ENCODE data around the gene ST8SIA6. TPM values are rescaled to one million over a fixed set of nuclear protein-coding genes. Genes with fewer than 3 reads are reported as not detected.

The ST8SIA6 gene
- total and polyA plus RNA-seq, 5 donors from 2014 or later: 5.6 to 10.8 (median 9.0) TPM

GRCh38 chr10:17381502-17382142 is 72.8 kb downstream of the ST8SIA6 start:
- no peak overlapping the region for H3K27ac ChIP-seq (ENCODE audit: insufficient read depth, low read length, poor library complexity, severe bottlenecking)
- H3K27me3 ChIP-seq (ENCODE audit: control insufficient read depth, insufficient read depth, low read length): no peaks in the 10 kb centered on the region
- H3K36me3 ChIP-seq (ENCODE audit: control insufficient read depth, insufficient read depth, low read length): peaks cover 3% of the 10 kb centered on the region
- Mint-ChIP-seq H3K36me3 (peaks cover 13% of the 10 kb centered on the region), H3K27me3 (no peaks in the 10 kb centered on the region), H3K9me3 (no peaks in the 10 kb centered on the region), H3K4me1 (peaks cover 0 to 5% (median 1%) of the 10 kb centered on the region in 4 donors), H3K4me3 (no peak overlapping the region), H3K27ac (no peak overlapping the region)
- no peak overlapping the region for H3K4me3 ChIP-seq (ENCODE audit: low read depth, low read length)
- H3K9me3 ChIP-seq (ENCODE audit: control insufficient read depth in 2 of 2, low read length in 2 of 2): no peaks in the 10 kb centered on the region
- DNase-seq: no peak
- ATAC-seq (ENCODE audit: low read depth in 2 of 2): no peak
- H3K4me1 ChIP-seq (ENCODE audit: control insufficient read depth, insufficient read depth, low read length, poor library complexity, severe bottlenecking): no peaks in the 10 kb centered on the region

GRCh38 chr10:17380888-17381287 is 73.5 kb downstream of the ST8SIA6 start:
- Mint-ChIP-seq H3K9me3 (peaks cover 0 to 3% (median 0%) of the 10 kb centered on the region in 7 donors), H3K36me3 (peaks cover 10% of the 10 kb centered on the region), H3K4me3 (no peak overlapping the region), H3K4me1 (peaks cover 0 to 5% (median 1%) of the 10 kb centered on the region in 4 donors), H3K27me3 (no peaks in the 10 kb centered on the region), H3K27ac (no peak overlapping the region)
- Histone ChIP-seq H3K9me3 (ENCODE audit: control insufficient read depth in 2 of 2, low read length in 2 of 2) (no peaks in the 10 kb centered on the region), H3K36me3 (ENCODE audit: control insufficient read depth, insufficient read depth, low read length) (no peaks in the 10 kb centered on the region), H3K27ac (ENCODE audit: insufficient read depth, low read length, poor library complexity, severe bottlenecking) (no peak overlapping the region), H3K4me1 (ENCODE audit: control insufficient read depth, insufficient read depth, low read length, poor library complexity, severe bottlenecking) (no peaks in the 10 kb centered on the region), H3K27me3 (ENCODE audit: control insufficient read depth, insufficient read depth, low read length) (no peaks in the 10 kb centered on the region), H3K4me3 (ENCODE audit: low read depth, low read length) (no peak overlapping the region)
- ATAC-seq (ENCODE audit: low read depth in 2 of 2): no peak
- no peak for DNase-seq

DNA sequence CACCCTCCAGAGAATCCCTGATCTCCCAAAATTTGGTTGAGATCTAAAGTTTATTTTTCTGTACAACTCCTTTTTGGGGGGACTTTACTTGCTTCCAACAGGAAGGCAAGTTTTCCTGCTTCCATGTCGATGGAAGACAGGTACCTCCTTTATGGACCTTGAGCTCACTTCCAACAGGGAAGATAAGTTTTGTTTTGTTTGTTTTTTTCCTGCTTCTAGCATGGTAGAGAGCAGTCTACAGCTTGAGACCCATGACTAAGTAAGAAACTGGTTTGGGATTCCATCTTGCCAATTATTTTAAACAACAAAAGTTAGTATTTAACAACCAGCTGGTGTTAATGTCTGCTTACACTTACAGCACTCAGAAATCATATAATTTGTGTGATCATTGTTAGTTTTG is 74.4 kb downstream of the ST8SIA6 start:
- H3K4me1 Mint-ChIP-seq: peaks cover 0 to 5% (median 1%) of the 10 kb centered on the region in 4 donors
- Histone ChIP-seq H3K27me3 (ENCODE audit: control insufficient read depth, insufficient read depth, low read length) (no peaks in the 10 kb centered on the region), H3K27ac (ENCODE audit: insufficient read depth, low read length, poor library complexity, severe bottlenecking) (no peak overlapping the region), H3K36me3 (ENCODE audit: control insufficient read depth, insufficient read depth, low read length) (no peaks in the 10 kb centered on the region), H3K9me3 (ENCODE audit: control insufficient read depth in 2 of 2, low read length in 2 of 2) (no peaks in the 10 kb centered on the region), H3K4me1 (ENCODE audit: control insufficient read depth, insufficient read depth, low read length, poor library complexity, severe bottlenecking) (no peaks in the 10 kb centered on the region), H3K4me3 (ENCODE audit: low read depth, low read length) (no peak overlapping the region)
- ATAC-seq (ENCODE audit: low read depth in 2 of 2) (no peak), DNase-seq (no peak)
- no peaks in the 10 kb centered on the region for H3K27me3 Mint-ChIP-seq
- peaks cover 7% of the 10 kb centered on the region for H3K36me3 Mint-ChIP-seq
- H3K4me3 Mint-ChIP-seq: no peak overlapping the region
- H3K9me3 Mint-ChIP-seq: peaks cover 0 to 3% (median 0%) of the 10 kb centered on the region in 7 donors
- no peak overlapping the region for H3K27ac Mint-ChIP-seq

- H3K4me1 ChIP-seq (ENCODE audit: control insufficient read depth, insufficient read depth, low read length, poor library complexity, severe bottlenecking): no peaks in the 10 kb centered on the region
- H3K4me3 ChIP-seq (ENCODE audit: low read depth, low read length): no peak overlapping the region
- no peak overlapping the region for H3K4me3 Mint-ChIP-seq
- no peak for DNase-seq
- H3K27me3 ChIP-seq (ENCODE audit: control insufficient read depth, insufficient read depth, low read length): no peaks in the 10 kb centered on the region
- no peaks in the 10 kb centered on the region for H3K36me3 ChIP-seq (ENCODE audit: control insufficient read depth, insufficient read depth, low read length)
- no peaks in the 10 kb centered on the region for H3K9me3 ChIP-seq (ENCODE audit: control insufficient read depth in 2 of 2, low read length in 2 of 2)
- peaks cover 0 to 3% (median 0%) of the 10 kb centered on the region in 7 donors for H3K9me3 Mint-ChIP-seq
- no peaks in the 10 kb centered on the region for H3K27me3 Mint-ChIP-seq
- no peak overlapping the region for H3K27ac ChIP-seq (ENCODE audit: insufficient read depth, low read length, poor library complexity, severe bottlenecking)
- ATAC-seq (ENCODE audit: low read depth in 2 of 2): no peak
- no peak overlapping the region for H3K27ac Mint-ChIP-seq
- H3K4me1 Mint-ChIP-seq: peaks cover 0 to 5% (median 1%) of the 10 kb centered on the region in 4 donors
- H3K36me3 Mint-ChIP-seq: peaks cover 6% of the 10 kb centered on the region
Observed at GRCh38 chr10:17379151-17379690, 75.2 kb downstream of the ST8SIA6 start.

GRCh38 chr10:17375936-17376584 is 78.3 kb downstream of the ST8SIA6 start:
- ATAC-seq (ENCODE audit: low read depth in 2 of 2): no peak
- H3K4me1 Mint-ChIP-seq: peaks cover 0 to 5% (median 0%) of the 10 kb centered on the region in 4 donors
- H3K4me3 ChIP-seq (ENCODE audit: low read depth, low read length): no peak overlapping the region

DNA sequence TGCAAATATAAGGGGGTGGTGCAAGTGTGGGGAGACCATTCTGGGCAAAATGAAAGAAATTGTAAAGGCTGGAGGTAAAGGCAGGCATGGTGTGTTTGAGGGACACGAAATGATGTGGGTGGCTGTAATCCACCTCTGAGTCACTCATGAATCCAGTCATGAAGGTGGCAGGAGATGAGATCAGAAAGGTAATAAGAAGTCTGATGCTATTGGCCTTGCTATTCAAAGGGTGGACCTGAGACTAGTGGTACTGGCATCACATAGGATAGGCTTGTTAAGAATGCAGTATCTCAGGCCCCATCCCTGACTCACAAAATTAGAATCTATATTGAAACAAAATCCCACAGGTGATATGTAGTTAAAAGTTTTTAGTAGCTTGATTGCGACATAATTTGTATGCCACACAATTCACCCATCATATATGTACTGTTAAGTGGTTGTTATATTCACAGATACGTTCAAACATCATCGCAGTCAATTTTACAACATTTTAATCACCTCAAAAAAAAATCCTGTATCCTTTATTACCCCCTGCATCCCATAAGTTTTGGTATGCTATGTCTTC is 85.6 kb downstream of the ST8SIA6 start:
- Mint-ChIP-seq H3K27me3 (no peaks in the 10 kb centered on the region), H3K9me3 (peaks cover 0 to 8% (median 1%) of the 10 kb centered on the region in 7 donors), H3K4me1 (no peaks in the 10 kb centered on the region), H3K4me3 (no peak overlapping the region), H3K27ac (peak overlapping the region in 1 of 3 donors; percentile 49), H3K36me3 (peaks cover 9% of the 10 kb centered on the region)
- H3K9me3 ChIP-seq (ENCODE audit: control insufficient read depth in 2 of 2, low read length in 2 of 2): no peaks in the 10 kb centered on the region
- H3K4me1 ChIP-seq (ENCODE audit: control insufficient read depth, insufficient read depth, low read length, poor library complexity, severe bottlenecking): no peaks in the 10 kb centered on the region
- H3K27ac ChIP-seq (ENCODE audit: insufficient read depth, low read length, poor library complexity, severe bottlenecking): no peak overlapping the region
- DNase-seq (no peak), ATAC-seq (ENCODE audit: low read depth in 2 of 2) (no peak)
- no peaks in the 10 kb centered on the region for H3K27me3 ChIP-seq (ENCODE audit: control insufficient read depth, insufficient read depth, low read length)
- peaks cover 4% of the 10 kb centered on the region for H3K36me3 ChIP-seq (ENCODE audit: control insufficient read depth, insufficient read depth, low read length)
- no peak overlapping the region for H3K4me3 ChIP-seq (ENCODE audit: low read depth, low read length)

More at GRCh38 chr10:17375936-17376584, 78.3 kb downstream of the ST8SIA6 start:
- Histone ChIP-seq H3K4me1 (ENCODE audit: control insufficient read depth, insufficient read depth, low read length, poor library complexity, severe bottlenecking) (no peaks in the 10 kb centered on the region), H3K36me3 (ENCODE audit: control insufficient read depth, insufficient read depth, low read length) (no peaks in the 10 kb centered on the region), H3K9me3 (ENCODE audit: control insufficient read depth in 2 of 2, low read length in 2 of 2) (no peaks in the 10 kb centered on the region), H3K27me3 (ENCODE audit: control insufficient read depth, insufficient read depth, low read length) (no peaks in the 10 kb centered on the region), H3K27ac (ENCODE audit: insufficient read depth, low read length, poor library complexity, severe bottlenecking) (no peak overlapping the region)
- Mint-ChIP-seq H3K27me3 (no peaks in the 10 kb centered on the region), H3K9me3 (peaks cover 0 to 4% (median 0%) of the 10 kb centered on the region in 7 donors), H3K36me3 (peaks cover 6% of the 10 kb centered on the region), H3K4me3 (no peak overlapping the region), H3K27ac (no peak overlapping the region)
- DNase-seq: peak in 1 of 3 donors; percentile 28

DNA sequence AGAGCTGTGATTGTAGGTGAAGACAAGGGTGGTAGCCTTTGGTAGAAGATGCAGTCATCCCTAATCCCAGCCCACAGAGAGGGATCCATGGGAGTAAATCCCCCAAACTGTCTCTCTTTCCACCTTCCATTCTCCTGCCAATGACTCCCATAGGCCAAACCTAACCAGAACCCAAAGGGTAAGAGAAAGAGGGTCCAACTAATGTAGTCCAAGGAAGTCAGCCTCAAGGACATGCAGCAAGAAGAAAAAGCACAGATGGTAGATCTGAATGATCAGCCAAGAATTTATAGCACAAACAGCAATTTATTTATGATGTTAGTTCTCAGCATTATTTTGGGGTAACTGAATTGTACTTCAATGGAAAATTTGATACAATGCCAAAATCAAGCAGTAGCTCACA is 87.7 kb downstream of the ST8SIA6 start:
- no peaks in the 10 kb centered on the region for H3K27me3 Mint-ChIP-seq
- no peak overlapping the region for H3K4me3 Mint-ChIP-seq
- H3K27ac Mint-ChIP-seq: no peak overlapping the region

More for the DNA sequence above, 87.7 kb downstream of the ST8SIA6 start:
- Histone ChIP-seq H3K9me3 (ENCODE audit: control insufficient read depth in 2 of 2, low read length in 2 of 2) (no peaks in the 10 kb centered on the region), H3K4me3 (ENCODE audit: low read depth, low read length) (no peak overlapping the region), H3K27me3 (ENCODE audit: control insufficient read depth, insufficient read depth, low read length) (no peaks in the 10 kb centered on the region), H3K36me3 (ENCODE audit: control insufficient read depth, insufficient read depth, low read length) (peaks cover 4% of the 10 kb centered on the region), H3K27ac (ENCODE audit: insufficient read depth, low read length, poor library complexity, severe bottlenecking) (no peak overlapping the region), H3K4me1 (ENCODE audit: control insufficient read depth, insufficient read depth, low read length, poor library complexity, severe bottlenecking) (no peaks in the 10 kb centered on the region)
- Mint-ChIP-seq H3K9me3 (peaks cover 0 to 8% (median 2%) of the 10 kb centered on the region in 7 donors), H3K4me1 (no peaks in the 10 kb centered on the region), H3K36me3 (peaks cover 9% of the 10 kb centered on the region)
- no peak for ATAC-seq (ENCODE audit: low read depth in 2 of 2)
- no peak for DNase-seq
